Left cardiac atrium (tissue), 4 donors: Measurements from ENCODE around the gene SNX13. TPM values are rescaled to one million over a fixed set of nuclear protein-coding genes. Genes with fewer than 3 reads are reported as not detected.
"Not testable (repeated sequence)": the region's sequence is repeated elsewhere in the genome, so short reads cannot be mapped to it uniquely, and the experiment has no call there.

Experiments
- ATAC-seq, 2 donors: fragments of 200-7000 bp; cut with Tn5 transposase; one replicate each; pipeline ENCODE4 v1.9.1; 2020; ENCODE audit warnings: mild to moderate bottlenecking in 2 of 2, moderate library complexity in 2 of 2
- DNase-seq: peaks from one replicate; pipeline ENCODE4 v3.0.0-alpha.2; 2020
- intact Hi-C, 2 donors: fragments of 100-400 bp; cut with DNase I; formaldehyde crosslinking; loops; one replicate each; pipeline versions ENCODE4 v1.14.1 to v1.15.1; 2022 to 2023
- total RNA-seq, 2 donors: library from RNA; stranded (reverse); fragmentation: NEBNext Ultra II Directional; extraction: Animal tissue kit (Norgen Biotek cat#: 25700); gene quantifications; one replicate each; pipeline ENCODE4 v1.2.1, GENCODE V29; 2021
- donor health status: DM: no; HTN: yes; CAD: no.
- donor health status: DM: no; HTN: yes; CAD: no; lungs with severe emphysema.
- donor health status: DM: yes; HTN: yes; CAD: no.
- donor health status: Dilated cardiomyopathy.

The SNX13 gene
- total RNA-seq, 2 donors from 2014 or later: 38.0 to 46.4 TPM

GRCh38 chr7:17809215-17809614 is 131.1 kb downstream of the SNX13 start:
- ATAC-seq, intact Hi-C loops, DNase-seq: not testable (repeated sequence)

GRCh38 chr7:17807242-17807641 is 133.1 kb downstream of the SNX13 start:
- ATAC-seq (no peak), DNase-seq (no peak)
- intact Hi-C loops: no loop called here

DNA sequence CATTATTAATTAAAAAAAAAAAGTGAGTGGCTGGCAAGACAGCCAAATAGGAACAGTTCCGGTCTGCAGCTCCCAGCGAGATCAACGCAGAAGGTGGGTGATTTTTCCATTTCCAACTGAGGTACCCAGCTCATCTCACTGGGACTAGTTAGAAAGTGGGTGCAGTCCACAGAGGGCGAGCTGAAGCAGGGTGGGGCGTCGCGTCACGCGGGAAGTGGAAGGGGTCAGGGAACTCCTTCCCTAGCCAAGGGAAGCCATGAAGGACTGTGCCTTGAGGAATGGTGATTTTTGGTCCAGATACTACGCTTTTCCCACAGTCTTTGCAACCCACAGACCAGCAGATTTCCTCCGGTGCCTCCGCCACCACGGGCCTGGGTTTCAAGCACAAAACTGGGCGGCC is 133.7 kb downstream of the SNX13 start:
- intact Hi-C loops: no loop called here
- DNase-seq (no peak), ATAC-seq (no peak)

DNA sequence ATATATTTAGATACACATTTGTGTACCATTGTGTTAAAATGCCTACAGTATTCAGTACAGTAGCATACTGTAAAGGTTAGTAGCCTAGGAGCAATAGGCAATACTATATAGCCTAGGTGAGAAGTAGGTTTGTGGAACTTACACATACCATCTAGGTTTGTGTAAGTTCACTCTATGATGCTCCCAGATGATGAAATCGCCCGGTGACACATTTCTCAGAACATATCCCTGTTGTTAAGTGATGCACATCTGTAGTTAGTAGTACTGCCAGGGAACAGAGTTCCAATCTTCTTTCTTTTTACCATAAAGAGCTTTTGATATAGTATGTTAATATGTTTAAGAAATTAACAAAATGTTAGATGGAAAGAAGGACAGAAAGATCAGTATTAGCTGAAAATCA is 138.2 kb downstream of the SNX13 start:
- intact Hi-C loops: no loop called here
- ATAC-seq (no peak), DNase-seq (no peak)

DNA sequence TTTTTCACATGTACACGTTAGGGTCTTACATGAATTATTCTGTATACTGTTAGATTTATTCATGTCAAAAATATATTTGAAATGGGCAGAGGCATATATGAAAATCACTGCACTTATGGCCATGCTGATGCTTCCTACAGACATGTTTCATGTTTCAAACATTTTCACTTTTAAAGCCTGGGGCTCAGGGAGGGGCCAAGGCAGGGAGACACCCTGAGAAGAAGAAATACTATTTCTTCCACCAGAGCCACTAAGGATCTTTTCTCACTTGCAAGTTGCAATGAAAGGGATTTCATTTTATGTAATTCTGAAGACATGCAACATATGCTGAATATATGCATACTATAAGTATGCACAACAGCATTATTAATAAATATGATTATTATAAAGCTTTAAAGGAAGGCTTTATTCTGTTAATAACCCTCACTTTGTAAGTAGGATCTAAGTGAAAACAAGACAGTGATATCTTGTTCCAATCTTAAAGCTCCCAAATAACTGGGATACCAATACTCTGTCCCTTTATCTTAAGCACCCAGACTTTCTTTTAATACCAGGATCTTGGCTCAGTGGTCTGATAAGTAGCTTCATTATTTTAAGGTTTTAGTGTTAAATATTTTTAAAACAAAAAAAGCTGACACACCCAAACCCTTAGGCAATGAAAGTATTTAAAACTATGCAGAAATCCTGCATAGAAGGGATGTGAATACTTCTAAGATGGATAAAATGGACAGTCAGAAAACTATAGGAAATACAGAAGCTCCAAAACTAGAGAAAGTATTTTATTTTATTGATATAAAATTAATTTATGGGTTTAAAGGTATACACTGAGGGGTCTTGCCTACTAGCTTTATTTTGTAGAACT is 148.0 kb downstream of the SNX13 start:
- DNase-seq (no peak), ATAC-seq (no peak)
- intact Hi-C loops: no loop called here

DNA sequence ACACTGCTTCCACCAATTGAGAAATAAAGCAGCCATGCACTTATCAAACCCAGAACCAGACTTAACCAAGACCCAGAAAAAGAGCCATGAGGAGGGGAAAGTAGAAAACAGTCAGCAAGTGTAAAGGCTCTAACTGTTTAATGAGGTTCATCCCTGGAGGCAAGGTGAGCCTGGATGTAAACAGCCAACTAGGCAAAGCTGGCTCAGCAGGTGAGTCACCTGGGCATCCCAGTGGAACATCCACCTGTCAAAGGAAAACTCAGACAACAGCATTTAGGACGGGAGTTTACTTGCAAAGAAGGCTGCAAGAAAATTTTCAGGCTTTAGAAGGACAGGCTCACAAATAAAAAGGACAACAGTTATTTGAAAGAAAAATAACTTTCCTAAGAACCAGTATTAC is 153.0 kb downstream of the SNX13 start:
- intact Hi-C loops: no loop called here
- DNase-seq (no peak), ATAC-seq (no peak)

GRCh38 chr7:17786314-17786852 is 153.9 kb downstream of the SNX13 start:
- ATAC-seq (no peak), DNase-seq (no peak)
- intact Hi-C loops: no loop called here

DNA sequence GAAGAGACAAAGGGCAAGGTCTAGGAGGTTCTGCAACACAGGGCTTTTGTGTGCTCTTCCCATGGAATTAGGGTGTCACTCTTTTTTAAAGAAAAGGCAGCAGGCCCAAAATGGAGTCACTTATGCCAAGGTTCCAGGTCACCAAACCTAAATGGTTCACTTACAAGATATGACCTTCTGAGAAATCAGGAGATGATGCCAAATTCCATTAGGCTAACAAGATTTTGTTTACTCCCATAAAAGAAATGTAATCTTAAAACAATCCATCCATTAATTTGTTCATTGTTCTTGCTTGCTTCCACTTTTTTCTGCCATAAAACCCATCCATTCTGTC is 158.1 kb downstream of the SNX13 start:
- DNase-seq (no peak), ATAC-seq (no peak)
- intact Hi-C loops: no loop called here

GRCh38 chr7:17781491-17782215 is 158.6 kb downstream of the SNX13 start:
- intact Hi-C loops: no loop called here
- DNase-seq: no peak
- ATAC-seq: no peak

GRCh38 chr7:17779381-17779780 is 160.9 kb downstream of the SNX13 start:
- DNase-seq (no peak), ATAC-seq (no peak)
- intact Hi-C loops: no loop called here

- no peak for ATAC-seq
- DNase-seq: no peak
- intact Hi-C loops: no loop called here
These were observed 165.5 kb downstream of the SNX13 start for GRCh38 chr7:17774716-17775288.

DNA sequence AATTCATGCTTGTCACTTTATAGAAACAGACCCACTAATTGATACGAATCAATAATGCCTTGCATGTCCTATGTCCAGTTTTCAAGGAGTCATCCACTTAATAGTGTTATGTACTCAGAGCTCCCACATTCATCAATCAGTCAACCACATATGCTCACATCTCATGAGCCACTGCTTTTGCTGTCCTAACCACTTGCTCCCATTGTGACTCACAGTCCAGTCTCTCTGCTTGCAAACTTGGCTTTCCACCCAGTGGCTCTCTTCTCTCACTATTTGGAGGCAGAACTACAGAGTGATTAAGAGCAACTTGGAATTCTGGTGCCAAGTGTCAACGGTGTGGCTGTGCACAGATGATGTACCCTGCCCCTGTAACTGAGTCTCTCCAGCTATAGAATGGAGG is 166.0 kb downstream of the SNX13 start:
- DNase-seq (no peak), ATAC-seq (peak in 1 of 2 donors; percentile 88)
- intact Hi-C loops: no loop called here

GRCh38 chr7:17773289-17773626 is 167.0 kb downstream of the SNX13 start:
- DNase-seq: no peak
- peak; percentile 11 to 83 for ATAC-seq
- intact Hi-C loops: no loop called here

- ATAC-seq (peak; percentile 57 to 58), DNase-seq (no peak)
- intact Hi-C loops: no loop called here
These were observed 167.6 kb downstream of the SNX13 start for GRCh38 chr7:17772581-17773288.

DNA sequence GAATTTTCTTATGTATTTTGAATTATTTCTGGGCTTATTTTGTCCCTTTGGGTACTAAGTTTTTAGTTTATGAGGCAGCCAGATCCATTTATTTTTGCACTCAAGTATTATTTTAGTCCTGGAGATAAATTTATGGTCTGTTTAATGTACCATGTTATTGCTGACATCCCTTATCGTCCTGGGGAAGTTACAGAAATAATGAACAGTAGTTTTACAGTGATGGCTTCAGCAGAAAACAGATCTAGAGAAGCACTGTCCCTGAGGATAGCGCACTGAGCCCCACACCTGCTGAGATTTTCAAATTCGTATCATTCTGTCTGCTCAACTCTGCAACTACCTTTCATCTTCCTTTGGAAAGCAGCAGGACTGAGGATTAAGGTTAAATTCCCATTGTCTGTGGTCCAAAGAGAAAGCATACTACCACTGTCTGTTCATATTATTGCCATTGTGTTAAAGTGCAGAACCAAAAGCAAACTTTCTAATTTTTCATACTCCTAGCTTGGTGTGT is 168.3 kb downstream of the SNX13 start:
- intact Hi-C loops: no loop called here
- ATAC-seq (no peak), DNase-seq (no peak)

GRCh38 chr7:17770710-17771375 is 169.5 kb downstream of the SNX13 start:
- intact Hi-C loops: no loop called here
- ATAC-seq (peak in 1 of 2 donors; percentile 4), DNase-seq (no peak)

DNA sequence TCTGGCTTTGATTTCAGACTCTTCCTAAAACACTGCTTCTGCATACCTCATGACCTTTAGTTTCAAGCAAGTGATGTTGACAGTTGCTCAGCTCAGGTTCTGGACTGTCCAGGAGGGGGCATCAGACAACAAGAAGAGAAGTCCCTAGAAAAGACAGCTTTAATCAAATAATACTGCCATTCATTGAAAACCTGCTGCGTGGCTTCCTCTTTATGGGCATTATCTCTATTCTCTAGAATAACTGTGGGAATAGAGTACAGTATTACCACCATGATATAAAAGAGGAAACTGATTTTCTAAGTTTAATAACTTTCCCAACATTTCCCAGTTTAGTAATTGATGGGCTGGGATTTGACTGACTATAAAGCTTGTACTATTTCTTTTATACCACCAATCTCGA is 170.4 kb downstream of the SNX13 start:
- peak; percentile 52 to 59 for ATAC-seq
- intact Hi-C loops: no loop called here
- DNase-seq: peak; percentile 46

DNA sequence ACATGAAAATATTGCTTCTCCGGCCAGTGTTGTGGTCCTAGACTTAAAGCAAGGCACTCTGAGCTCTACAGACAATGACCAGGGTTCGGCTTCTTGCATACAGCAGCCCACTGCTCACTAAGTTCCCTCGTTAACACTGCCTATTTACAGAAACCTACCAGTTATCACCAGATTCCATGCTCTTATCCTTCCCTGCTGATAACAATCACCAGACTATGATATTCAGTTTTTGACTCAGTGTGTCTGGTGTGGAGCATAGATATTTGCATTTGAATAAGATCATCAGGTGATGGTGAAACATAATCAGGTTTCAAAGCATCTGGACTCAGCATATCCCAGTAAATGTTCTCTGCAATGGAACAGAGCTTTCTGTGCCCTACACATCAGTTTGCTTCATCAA is 182.3 kb downstream of the SNX13 start:
- ATAC-seq (no peak), DNase-seq (no peak)
- intact Hi-C loops: no loop called here

DNA sequence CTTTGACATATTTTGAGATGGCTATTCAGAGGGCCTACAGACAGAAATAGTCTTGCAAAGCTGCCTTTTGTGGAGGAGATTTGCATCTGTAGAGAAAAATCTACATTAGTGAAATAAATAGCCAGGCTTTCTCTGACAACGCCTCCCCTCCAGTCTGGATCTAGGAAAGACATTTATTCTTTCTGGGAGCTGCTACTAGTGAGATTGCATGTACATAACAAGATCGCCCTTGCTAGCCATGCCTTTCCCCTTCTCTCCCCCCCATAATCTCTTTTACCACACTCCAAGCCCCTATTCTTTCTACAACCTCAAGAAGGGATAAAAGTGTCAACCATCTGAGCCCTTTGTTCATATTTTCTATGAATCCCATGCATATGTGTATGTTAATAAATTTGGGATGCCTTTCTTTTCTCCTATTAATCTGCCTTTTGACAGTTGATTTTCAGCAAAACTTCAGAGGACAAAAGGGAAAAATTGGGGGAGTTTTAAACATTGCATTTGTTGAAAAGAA is 194.2 kb downstream of the SNX13 start:
- DNase-seq: no peak
- ATAC-seq: no peak
- intact Hi-C loops: no loop called here
